DND-41 (cell line): ENCODE measurements around the gene CD22.

ENCODE experiments used
- ATAC-seq: fragments of 200-7000 bp; cut with Tn5 transposase; 3 replicates; pipeline ENCODE4 v1.9.1; 2021; ENCODE audit warnings: low read depth; ENCODE audit not compliant: insufficient read depth
- DNase-seq: peaks from one replicate; pipeline ENCODE4 v3.0.0-alpha.2; 2020
- H2AFZ ChIP-seq: 2 replicates; pipeline ENCODE4 v1.6.0; 2012; ENCODE audit warnings: low read depth, low read length
- H3K27ac ChIP-seq: 2 replicates; pipeline ENCODE4 v1.5.1; 2012; ENCODE audit warnings: low read length, inconsistent platforms
- H3K27me3 ChIP-seq: fragments of 200-600 bp; sonication (generic); 2 replicates; pipeline ENCODE4 v1.6.0; 2012; ENCODE audit warnings: low read length, mild to moderate bottlenecking, inconsistent platforms; ENCODE audit not compliant: insufficient read depth, poor library complexity
- H3K36me3 ChIP-seq: 2 replicates; pipeline ENCODE4 v1.5.1; 2012; ENCODE audit warnings: low read length, inconsistent platforms; ENCODE audit not compliant: insufficient read depth
- H3K4me1 ChIP-seq: 2 replicates; pipeline ENCODE4 v1.5.1; 2012; ENCODE audit warnings: mild to moderate bottlenecking, low read length; ENCODE audit not compliant: insufficient read depth
- H3K4me2 ChIP-seq: 2 replicates; pipeline ENCODE4 v1.6.0; 2012; ENCODE audit warnings: mild to moderate bottlenecking, moderate library complexity, low read length, inconsistent platforms; ENCODE audit not compliant: insufficient read depth
- H3K4me3 ChIP-seq, 2 experiments: fragments of 200-600 bp in 1 of 2; shearing (Covaris generic) in 1 of 2; 2 replicates each; pipeline ENCODE4 v1.5.1; 2012 to 2016; ENCODE audit warnings: inconsistent platforms in 2 of 2, low read length in 2 of 2, mild to moderate bottlenecking in 2 of 2, low read depth in 1 of 2, moderate library complexity in 1 of 2
- H3K79me2 ChIP-seq: 2 replicates; pipeline ENCODE4 v1.6.0; 2012; ENCODE audit warnings: low read length, inconsistent platforms; ENCODE audit not compliant: insufficient read depth
- H3K9ac ChIP-seq: 2 replicates; pipeline ENCODE4 v1.6.0; 2012; ENCODE audit warnings: low read depth, mild to moderate bottlenecking, inconsistent platforms, low read length, moderate library complexity
- H3K9me3 ChIP-seq: 2 replicates; pipeline ENCODE4 v1.5.1; 2012; ENCODE audit warnings: low read length, moderate library complexity, mild to moderate bottlenecking, inconsistent platforms; ENCODE audit not compliant: insufficient read depth, severe bottlenecking
- H4K20me1 ChIP-seq: 2 replicates; pipeline ENCODE4 v1.6.0; 2012; ENCODE audit warnings: low read length; ENCODE audit not compliant: insufficient read depth
- CTCF ChIP-seq: IDR thresholded peaks from 2 replicates; pipeline ENCODE4 v1.5.1; 2012; ENCODE audit warnings: borderline replicate concordance, low read length, moderate library complexity, mild to moderate bottlenecking; ENCODE audit not compliant: poor library complexity, severe bottlenecking; ENCODE audit errors: extremely low read depth
- EZH2 ChIP-seq: IDR thresholded peaks from 3 replicates; pipeline ENCODE4 v1.6.1; 2012; ENCODE audit warnings: borderline replicate concordance, low read depth, mild to moderate bottlenecking, moderate library complexity, low read length, inconsistent platforms; ENCODE audit not compliant: severe bottlenecking

CD22 gene

GRCh38 chr19:35352448-35353304 lies 23.7 kb downstream of the CD22 start:
- Histone ChIP-seq H3K9ac (no peak overlapping the region), H3K4me2 (no peak overlapping the region), H3K27ac (no peak overlapping the region), H3K4me1 (peaks cover 4% of the 10 kb centered on the region), H2AFZ (no peak overlapping the region; the same call in 1 of the 2 replicates), H3K9me3 (no peaks in the 10 kb centered on the region), H3K27me3 (peaks cover under 1% of the 10 kb centered on the region), H3K4me3 (no peak overlapping the region), H3K79me2 (no peaks in the 10 kb centered on the region), H4K20me1 (no peaks in the 10 kb centered on the region), H3K36me3 (no peaks in the 10 kb centered on the region)
- ATAC-seq (peak; percentile 80), DNase-seq (peak; percentile 61)
- TF ChIP-seq EZH2: no peak
- peak; percentile 93 for TF ChIP-seq CTCF

GRCh38 chr19:35353635-35354034 lies 24.6 kb downstream of the CD22 start:
- no peak overlapping the region for H3K9ac ChIP-seq
- H3K9me3 ChIP-seq: no peaks in the 10 kb centered on the region
- no peak for TF ChIP-seq EZH2
- TF ChIP-seq CTCF: no peak
- H3K27ac ChIP-seq: no peak overlapping the region
- H2AFZ ChIP-seq: no peak overlapping the region
- ATAC-seq (no peak), DNase-seq (no peak)
- H3K4me3 ChIP-seq: no peak overlapping the region
- H3K4me2 ChIP-seq: no peak overlapping the region
- no peaks in the 10 kb centered on the region for H4K20me1 ChIP-seq
- H3K79me2 ChIP-seq: no peaks in the 10 kb centered on the region
- H3K36me3 ChIP-seq: no peaks in the 10 kb centered on the region
- no peaks in the 10 kb centered on the region for H3K4me1 ChIP-seq
- no peaks in the 10 kb centered on the region for H3K27me3 ChIP-seq

DNA sequence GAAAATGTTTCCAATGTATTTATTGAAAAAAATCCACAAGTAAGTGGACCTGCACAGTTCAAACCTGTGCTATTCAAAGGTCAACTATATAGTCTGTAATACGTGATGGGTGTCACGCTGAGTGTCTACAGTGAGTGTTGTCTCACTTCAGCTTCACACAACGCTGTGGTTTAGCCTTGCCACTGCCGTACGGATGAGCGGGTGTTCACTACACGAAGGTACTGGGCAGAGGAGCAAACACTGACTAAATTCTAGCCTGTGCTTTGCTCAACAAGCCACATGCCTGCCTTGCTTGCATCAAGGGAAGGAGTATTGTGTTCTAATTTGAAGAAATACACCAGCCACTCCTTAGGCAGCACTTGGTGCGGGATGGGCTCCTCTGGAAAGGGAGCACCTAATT lies 25.9 kb downstream of the CD22 start:
- no peak for DNase-seq
- Histone ChIP-seq H3K4me2 (no peak overlapping the region), H3K4me3 (no peak overlapping the region), H2AFZ (no peak overlapping the region), H4K20me1 (no peaks in the 10 kb centered on the region), H3K9ac (no peak overlapping the region), H3K27ac (no peak overlapping the region), H3K27me3 (no peaks in the 10 kb centered on the region), H3K9me3 (no peaks in the 10 kb centered on the region), H3K79me2 (no peaks in the 10 kb centered on the region), H3K36me3 (no peaks in the 10 kb centered on the region), H3K4me1 (no peaks in the 10 kb centered on the region)
- TF ChIP-seq CTCF (no peak), EZH2 (no peak)
- ATAC-seq: no peak
